PFSK-1 (cell line): ENCODE measurements around the gene FSHR.

Experiments used
- FOXP2 ChIP-seq: optimal IDR thresholded peaks from 2 replicates; pipeline ENCODE3; 2011; ENCODE audit warnings: borderline replicate concordance, control low read depth, inconsistent platforms; ENCODE audit not compliant: insufficient read depth; ENCODE audit errors: extremely low read length, extremely low read depth
- POLR2AphosphoS5 ChIP-seq: IDR thresholded peaks from 2 replicates; pipeline ENCODE4 v1.6.1; 2012; ENCODE audit warnings: low read depth, mild to moderate bottlenecking, control low read depth, low read length, moderate library complexity
- REST ChIP-seq, 2 experiments: IDR thresholded peaks; 2 replicates each; pipeline versions ENCODE4 v1.6.1 to v1.8.0; 2011 to 2012; ENCODE audit warnings: low read depth in 2 of 2, low read length in 2 of 2, control low read depth in 1 of 2, inconsistent platforms in 1 of 2, mild to moderate bottlenecking in 1 of 2, moderate library complexity in 1 of 2; ENCODE audit not compliant: insufficient read depth in 1 of 2
- SIN3A ChIP-seq: IDR thresholded peaks from 2 replicates; pipeline ENCODE4 v1.6.1; 2012; ENCODE audit warnings: mild to moderate bottlenecking, low read length, moderate library complexity, borderline replicate concordance; ENCODE audit not compliant: insufficient read depth
- TAF1 ChIP-seq: IDR thresholded peaks from 2 replicates; pipeline ENCODE4 v1.6.1; 2012; ENCODE audit warnings: low read length, control low read depth, borderline replicate concordance; ENCODE audit not compliant: insufficient read depth

The FSHR gene

GRCh38 chr2:49111006-49111405 lies 43.3 kb downstream of the FSHR start:
- TF ChIP-seq SIN3A (no peak), REST (IDR thresholded peaks at IDR 0.05; ENCODE audit: insufficient read depth in 1 of 2, low read depth in 2 of 2, low read length in 2 of 2) (no peak), FOXP2 (no peak), POLR2AphosphoS5 (no peak), TAF1 (no peak)

- TF ChIP-seq REST (IDR thresholded peaks at IDR 0.05; ENCODE audit: insufficient read depth in 1 of 2, low read depth in 2 of 2, low read length in 2 of 2), result no peak
- no peak for TF ChIP-seq POLR2AphosphoS5
- TF ChIP-seq FOXP2, result no peak
- TF ChIP-seq SIN3A, result no peak
- TF ChIP-seq TAF1, result no peak
Observed at GRCh38 chr2:49110571-49110970, 43.7 kb downstream of the FSHR start.

- TF ChIP-seq TAF1 (no peak), SIN3A (no peak), REST (IDR thresholded peaks at IDR 0.05; ENCODE audit: insufficient read depth in 1 of 2, low read depth in 2 of 2, low read length in 2 of 2) (no peak), FOXP2 (no peak), POLR2AphosphoS5 (no peak)
Observed at GRCh38 chr2:49108851-49109250, 45.5 kb downstream of the FSHR start.

GRCh38 chr2:49108436-49108835 lies 45.9 kb downstream of the FSHR start:
- TF ChIP-seq SIN3A (no peak), POLR2AphosphoS5 (no peak), REST (IDR thresholded peaks at IDR 0.05; ENCODE audit: insufficient read depth in 1 of 2, low read depth in 2 of 2, low read length in 2 of 2) (no peak), TAF1 (no peak), FOXP2 (no peak)

GRCh38 chr2:49105506-49105905 lies 48.8 kb downstream of the FSHR start:
- TF ChIP-seq POLR2AphosphoS5 (no peak), FOXP2 (no peak), SIN3A (no peak), TAF1 (no peak), REST (IDR thresholded peaks at IDR 0.05; ENCODE audit: insufficient read depth in 1 of 2, low read depth in 2 of 2, low read length in 2 of 2) (no peak)
